ENCODE measurements around the gene MTA1. TPM values are rescaled to one million over a fixed set of nuclear protein-coding genes. Genes with fewer than 3 reads are reported as not detected.

Gene MTA1
- total RNA-seq, 3 donors from 2014 or later (not counting 1 experiment from before 2014, with no cell fraction given), result 104 to 125 (median 112) TPM

DNA sequence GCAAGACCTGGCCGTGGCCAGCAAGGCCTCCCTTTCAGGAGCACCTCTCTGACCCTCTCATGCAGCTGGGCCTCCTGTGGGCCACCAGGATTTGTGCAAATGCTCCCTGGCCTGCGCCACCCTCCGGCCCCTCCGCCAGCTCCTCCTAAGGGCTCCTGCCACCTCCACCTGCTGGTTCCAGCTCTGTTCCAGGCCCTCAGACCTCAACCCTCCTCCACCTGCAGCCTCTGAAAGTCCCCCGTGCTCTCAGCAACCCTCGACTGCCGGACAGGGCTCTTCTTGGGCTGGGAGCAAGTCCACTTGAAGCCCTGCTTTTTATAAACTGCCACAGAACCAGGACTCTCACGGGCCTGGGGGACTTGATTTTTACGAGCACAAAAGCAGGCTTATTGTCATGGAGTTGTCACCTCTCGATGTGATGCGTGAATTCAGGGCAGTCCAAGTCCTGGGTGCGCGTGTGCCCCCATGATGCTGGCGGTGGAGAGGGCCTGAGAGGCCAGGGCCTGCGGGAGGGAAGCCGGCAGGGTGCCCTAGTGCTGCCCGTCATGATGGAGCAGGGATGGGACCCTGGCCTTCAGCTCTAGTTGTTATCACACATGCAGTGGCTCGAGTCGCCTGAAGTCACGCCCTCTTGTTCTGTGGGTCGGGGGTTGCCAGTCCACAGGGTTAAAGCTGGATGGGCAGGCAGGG, 80.6 kb downstream of the MTA1 start:
- Histone ChIP-seq H3K36me3 (ENCODE audit: control insufficient read depth, insufficient read depth, low read length) (no peaks in the 10 kb centered on the region), H3K9me3 (ENCODE audit: control insufficient read depth, insufficient read depth, low read length) (no peaks in the 10 kb centered on the region), H3K27ac (ENCODE audit: low read length) (no peak overlapping the region), H3K4me1 (ENCODE audit: control insufficient read depth, insufficient read depth, low read length) (no peaks in the 10 kb centered on the region), H3K4me3 (ENCODE audit: low read length) (no peak overlapping the region), H3K27me3 (ENCODE audit: control insufficient read depth, insufficient read depth, low read length) (no peaks in the 10 kb centered on the region)
- Mint-ChIP-seq H3K27me3 (ENCODE audit: low read depth in 2 of 2) (no peaks in the 10 kb centered on the region), H3K27ac (peak overlapping the region in 1 of 2 donors; percentile 27), H3K36me3 (no peaks in the 10 kb centered on the region), H3K4me3 (no peak overlapping the region), H3K4me1 (peaks cover 0 to 4% of the 10 kb centered on the region in 2 donors), H3K9me3 (no peaks in the 10 kb centered on the region)
- DNase-seq (peak in 1 of 2 donors; percentile 11), ATAC-seq (no peak)
- TF ChIP-seq, protein P1, sequence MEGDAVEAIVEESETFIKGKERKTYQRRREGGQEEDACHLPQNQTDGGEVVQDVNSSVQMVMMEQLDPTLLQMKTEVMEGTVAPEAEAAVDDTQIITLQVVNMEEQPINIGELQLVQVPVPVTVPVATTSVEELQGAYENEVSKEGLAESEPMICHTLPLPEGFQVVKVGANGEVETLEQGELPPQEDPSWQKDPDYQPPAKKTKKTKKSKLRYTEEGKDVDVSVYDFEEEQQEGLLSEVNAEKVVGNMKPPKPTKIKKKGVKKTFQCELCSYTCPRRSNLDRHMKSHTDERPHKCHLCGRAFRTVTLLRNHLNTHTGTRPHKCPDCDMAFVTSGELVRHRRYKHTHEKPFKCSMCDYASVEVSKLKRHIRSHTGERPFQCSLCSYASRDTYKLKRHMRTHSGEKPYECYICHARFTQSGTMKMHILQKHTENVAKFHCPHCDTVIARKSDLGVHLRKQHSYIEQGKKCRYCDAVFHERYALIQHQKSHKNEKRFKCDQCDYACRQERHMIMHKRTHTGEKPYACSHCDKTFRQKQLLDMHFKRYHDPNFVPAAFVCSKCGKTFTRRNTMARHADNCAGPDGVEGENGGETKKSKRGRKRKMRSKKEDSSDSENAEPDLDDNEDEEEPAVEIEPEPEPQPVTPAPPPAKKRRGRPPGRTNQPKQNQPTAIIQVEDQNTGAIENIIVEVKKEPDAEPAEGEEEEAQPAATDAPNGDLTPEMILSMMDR (IDR thresholded peaks at IDR 0.05), result no peak
- WGBS (ENCODE audit: insufficient coverage), result 93% methylated on average over 21 of the region's 21 CpGs
- intact Hi-C loops (cut with micrococcal nuclease), result no loop called here

DNA sequence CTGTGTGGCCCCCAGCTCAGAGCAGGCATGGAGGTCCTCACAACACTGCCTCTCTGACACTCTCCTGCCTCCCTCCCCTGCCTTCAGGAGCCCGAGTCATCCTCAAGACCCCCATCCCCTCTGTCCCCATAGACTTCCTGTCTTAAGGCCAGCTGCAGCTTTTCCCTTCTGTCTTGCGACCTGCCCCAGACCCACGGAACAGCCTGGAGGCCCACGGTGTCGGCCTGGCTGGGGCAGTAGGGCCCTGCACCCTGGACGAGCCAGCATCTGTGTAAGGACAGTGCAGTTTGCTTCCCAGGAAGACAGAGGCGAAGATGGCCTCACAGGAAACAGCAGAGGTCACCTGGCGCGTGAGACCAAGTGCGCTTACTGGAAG, 81.1 kb downstream of the MTA1 start:
- Histone ChIP-seq H3K36me3 (ENCODE audit: control insufficient read depth, insufficient read depth, low read length) (no peaks in the 10 kb centered on the region), H3K27me3 (ENCODE audit: control insufficient read depth, insufficient read depth, low read length) (no peaks in the 10 kb centered on the region), H3K27ac (ENCODE audit: low read length) (no peak overlapping the region), H3K4me1 (ENCODE audit: control insufficient read depth, insufficient read depth, low read length) (no peaks in the 10 kb centered on the region), H3K4me3 (ENCODE audit: low read length) (no peak overlapping the region), H3K9me3 (ENCODE audit: control insufficient read depth, insufficient read depth, low read length) (no peaks in the 10 kb centered on the region)
- peak in 1 of 2 donors; percentile 18 for DNase-seq
- TF ChIP-seq, protein P1 (IDR thresholded peaks at IDR 0.05), result no peak
- WGBS (ENCODE audit: insufficient coverage), result 71% methylated on average over 10 of the region's 10 CpGs
- intact Hi-C loops (cut with micrococcal nuclease), result no loop called here
- peaks cover 0 to 4% of the 10 kb centered on the region in 2 donors for H3K4me1 Mint-ChIP-seq
- H3K36me3 Mint-ChIP-seq, result no peaks in the 10 kb centered on the region
- no peaks in the 10 kb centered on the region for H3K27me3 Mint-ChIP-seq (ENCODE audit: low read depth in 2 of 2)
- H3K4me3 Mint-ChIP-seq, result no peak overlapping the region
- H3K27ac Mint-ChIP-seq, result peak overlapping the region in 1 of 2 donors; percentile 27
- no peak for ATAC-seq
- no peaks in the 10 kb centered on the region for H3K9me3 Mint-ChIP-seq

DNA sequence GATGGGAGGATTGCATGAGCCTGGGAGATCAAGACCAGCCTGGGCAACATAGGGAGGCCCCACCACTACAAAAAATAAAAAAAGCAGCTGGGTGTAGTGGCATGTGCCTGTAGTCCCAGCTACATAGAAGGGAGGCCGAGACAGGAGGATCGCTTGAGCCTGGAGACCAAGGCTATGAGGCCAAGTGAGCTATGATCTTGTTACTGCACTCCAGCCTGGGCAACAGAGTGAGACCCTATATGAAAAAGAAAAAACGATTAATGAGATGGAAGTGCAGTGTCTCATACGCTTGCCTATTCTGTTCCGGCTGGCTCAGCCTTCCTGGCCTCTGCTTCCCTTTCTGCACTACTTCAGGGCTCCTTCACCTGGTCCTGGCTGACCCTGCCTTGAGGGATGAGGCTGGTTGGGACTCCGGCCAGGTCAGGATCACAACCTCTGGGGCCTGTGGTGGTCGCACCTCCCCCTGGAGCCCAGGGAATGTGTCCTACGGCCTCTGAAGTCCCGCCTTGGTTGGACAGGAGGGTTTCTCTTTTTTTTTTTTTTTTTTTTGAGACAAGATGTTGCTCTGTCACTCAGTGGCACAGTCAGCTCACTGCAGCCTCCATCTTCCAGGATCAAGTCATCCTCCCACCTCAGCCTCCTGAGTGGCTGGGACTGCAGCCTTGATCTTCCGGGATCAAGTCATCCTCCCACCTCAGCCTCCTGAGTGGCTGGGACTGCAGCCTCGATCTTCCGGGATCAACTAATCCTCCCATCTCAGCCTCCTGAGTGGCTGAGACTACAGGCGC, 82.1 kb downstream of the MTA1 start:
- 96% methylated on average over 12 of the region's 13 CpGs for WGBS (ENCODE audit: insufficient coverage)
- H3K4me1 Mint-ChIP-seq, result peaks cover 0 to 4% of the 10 kb centered on the region in 2 donors
- ATAC-seq (no peak), DNase-seq (peak in 1 of 2 donors; percentile 12)
- Histone ChIP-seq H3K4me3 (ENCODE audit: low read length) (no peak overlapping the region), H3K36me3 (ENCODE audit: control insufficient read depth, insufficient read depth, low read length) (no peaks in the 10 kb centered on the region), H3K4me1 (ENCODE audit: control insufficient read depth, insufficient read depth, low read length) (no peaks in the 10 kb centered on the region), H3K27ac (ENCODE audit: low read length) (no peak overlapping the region), H3K9me3 (ENCODE audit: control insufficient read depth, insufficient read depth, low read length) (no peaks in the 10 kb centered on the region), H3K27me3 (ENCODE audit: control insufficient read depth, insufficient read depth, low read length) (no peaks in the 10 kb centered on the region)
- TF ChIP-seq, protein P1 (IDR thresholded peaks at IDR 0.05), result no peak
- H3K9me3 Mint-ChIP-seq, result no peaks in the 10 kb centered on the region
- no peak overlapping the region for H3K4me3 Mint-ChIP-seq
- H3K27ac Mint-ChIP-seq, result no peak overlapping the region
- H3K27me3 Mint-ChIP-seq (ENCODE audit: low read depth in 2 of 2), result no peaks in the 10 kb centered on the region
- H3K36me3 Mint-ChIP-seq, result no peaks in the 10 kb centered on the region
- intact Hi-C loops (cut with micrococcal nuclease), result no loop called here

All from natural killer cell (primary cell).